HG03520 (cell line): ENCODE measurements around the gene ZGLP1.

Experiments used
- ATAC-seq: cut with Tn5 transposase; IDR thresholded peaks from one replicate; pipeline ENCODE4 v1.9.1; 2021; ENCODE audit warnings: mild to moderate bottlenecking, moderate library complexity; ENCODE audit not compliant: unreplicated experiment

Gene ZGLP1

GRCh38 chr19:10328558-10329429, 19.2 kb upstream of the ZGLP1 start:
- ATAC-seq = no peak

- no peak for ATAC-seq
Measured at GRCh38 chr19:10327793-10328192, 18.2 kb upstream of the ZGLP1 start.

DNA sequence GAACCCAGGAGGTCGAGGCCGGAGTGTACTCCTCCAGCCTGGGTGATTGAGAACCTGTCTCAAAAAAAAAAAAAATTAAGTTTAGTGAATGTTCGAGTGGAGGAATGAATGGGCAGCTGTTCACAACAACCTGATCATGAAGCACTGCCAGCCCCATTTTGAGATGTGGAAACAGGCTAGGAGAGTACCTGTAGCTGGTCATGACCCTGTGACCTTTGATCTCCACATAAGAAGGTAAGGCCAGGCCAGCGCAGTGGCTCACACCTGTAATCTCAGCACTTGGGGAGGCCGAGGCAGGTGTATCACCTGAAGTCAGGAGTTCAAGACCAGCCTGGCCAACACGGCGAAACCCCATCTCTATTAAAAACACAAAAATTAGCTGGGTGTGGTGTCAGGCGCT, 16.1 kb upstream of the ZGLP1 start:
- ATAC-seq = no peak

DNA sequence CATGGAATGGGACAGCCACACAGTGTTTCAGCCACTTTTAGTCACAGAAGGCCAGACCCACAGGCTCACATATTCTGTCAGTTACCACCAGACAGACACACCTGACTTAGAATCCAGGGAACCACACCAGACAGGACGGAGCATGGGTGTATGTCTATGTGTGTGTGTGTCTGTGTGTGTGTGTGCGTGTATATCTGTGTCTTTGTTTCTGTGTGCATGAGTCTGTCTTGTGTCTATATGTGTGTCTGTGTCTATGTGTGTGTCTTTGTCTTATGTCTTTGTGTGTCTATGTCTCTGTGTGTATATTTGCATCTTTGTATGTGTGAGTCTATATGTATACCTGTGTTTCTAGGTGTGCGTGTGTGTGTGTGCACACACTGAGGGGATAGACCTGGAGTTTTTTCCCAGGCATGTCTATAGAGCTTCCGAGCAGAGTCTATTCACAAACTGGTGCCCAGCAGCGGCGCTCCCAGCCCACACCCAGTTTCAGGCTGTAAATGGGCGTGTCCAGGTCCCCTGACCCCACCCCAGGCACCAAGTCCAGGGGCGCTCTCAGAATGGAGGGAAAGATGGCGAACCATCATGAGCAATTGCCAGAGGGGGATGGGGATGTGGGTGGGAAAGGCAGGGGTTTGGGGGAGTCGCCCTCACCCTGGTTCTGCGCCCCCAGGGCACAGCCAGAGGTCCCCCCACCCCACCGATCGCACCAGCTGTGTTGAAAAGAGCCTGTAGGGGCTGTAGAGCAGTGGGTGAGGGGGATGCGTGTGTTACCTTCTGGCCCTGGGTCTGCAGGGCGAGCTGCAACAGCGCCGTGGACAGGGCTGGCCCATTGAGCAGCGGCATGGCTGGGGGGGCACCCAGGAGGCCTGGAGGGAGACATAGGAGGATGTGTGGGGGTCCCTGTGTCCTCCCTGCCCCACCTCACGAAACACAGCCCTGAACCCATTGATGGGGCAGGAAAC, 12.5 kb upstream of the ZGLP1 start:
- ATAC-seq = no peak

GRCh38 chr19:10321417-10321797, 11.8 kb upstream of the ZGLP1 start:
- no peak for ATAC-seq

DNA sequence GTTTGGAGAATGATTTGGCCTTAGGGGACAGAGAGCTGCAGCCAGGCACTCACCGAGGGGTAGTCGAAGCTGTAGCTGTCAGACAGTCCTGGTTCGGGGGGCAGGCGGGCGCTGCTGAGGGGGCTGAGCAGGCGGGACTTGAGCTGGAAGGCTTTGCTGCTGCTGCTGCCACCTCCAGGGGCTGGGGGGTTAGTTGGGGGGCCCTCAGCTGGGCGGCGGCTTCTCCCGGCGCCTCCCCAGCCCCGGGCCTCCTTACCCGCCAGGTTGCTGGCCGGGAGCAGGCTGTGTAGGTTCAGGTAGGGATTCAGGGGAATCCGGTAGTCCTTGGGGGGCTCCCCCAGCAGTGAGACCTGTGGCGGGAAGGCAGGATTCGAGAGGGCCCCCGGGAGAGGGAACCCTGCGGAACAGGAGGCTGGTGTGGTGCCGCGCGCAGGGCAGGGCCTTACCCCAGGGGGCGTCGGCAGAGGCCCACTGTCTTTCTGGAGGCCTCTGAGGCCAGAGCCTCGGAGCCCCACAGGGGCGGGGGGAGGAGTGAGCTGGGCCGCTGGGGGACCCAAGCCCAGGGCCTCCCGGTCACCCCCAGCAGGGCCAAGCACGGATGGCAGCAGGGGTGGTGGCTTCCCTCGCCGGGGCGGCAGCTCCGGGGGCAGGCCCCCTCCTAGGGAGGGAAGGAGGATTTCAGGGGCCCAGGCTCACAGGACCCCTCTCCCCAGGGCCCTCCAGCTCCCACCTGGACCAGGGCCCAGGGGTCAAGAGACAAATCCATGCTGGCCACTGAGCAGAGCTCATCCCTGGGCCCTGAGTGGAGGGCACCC, 11.2 kb upstream of the ZGLP1 start:
- ATAC-seq = no peak

DNA sequence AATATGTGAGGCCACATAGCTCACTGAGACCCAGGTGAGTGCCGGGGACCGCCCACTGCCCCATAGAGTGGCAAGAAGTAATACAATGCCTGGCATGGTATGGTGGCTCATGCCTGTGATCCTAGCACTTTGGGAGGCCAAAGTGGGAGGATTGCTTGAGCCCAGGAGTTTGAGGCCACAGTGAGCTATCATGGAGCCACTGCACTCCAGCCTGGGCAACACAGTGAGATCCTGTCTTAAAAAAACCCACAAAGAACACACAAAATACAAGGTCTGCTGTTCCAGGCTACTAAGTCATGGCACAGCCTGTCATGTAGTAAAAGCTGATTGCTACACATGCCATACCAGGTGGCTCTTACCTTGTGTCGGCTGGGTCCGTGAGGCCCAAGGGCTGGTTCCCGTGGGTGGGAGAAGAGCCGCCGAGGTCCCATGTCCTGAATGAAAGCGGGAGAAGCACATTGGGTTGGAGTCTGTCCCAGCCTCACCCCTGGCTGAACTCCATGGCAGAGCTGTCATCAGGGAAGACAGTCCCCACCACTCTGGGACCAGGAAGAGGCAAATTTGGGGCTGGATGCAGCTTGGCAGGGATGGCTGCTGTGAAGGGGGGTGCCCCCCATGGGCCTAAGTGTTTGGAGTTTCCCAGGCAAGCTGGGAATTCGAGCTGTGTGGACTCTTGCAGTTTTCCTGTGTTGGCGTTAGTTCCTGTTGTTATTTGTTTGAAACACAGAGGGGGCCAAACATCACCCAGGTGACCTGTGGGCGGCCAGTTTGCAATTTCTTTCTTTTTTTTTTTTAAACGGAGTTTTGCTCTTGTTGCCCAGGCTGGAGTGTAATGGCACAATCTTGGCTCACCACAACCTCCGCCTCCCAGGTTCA, 9.4 kb upstream of the ZGLP1 start:
- ATAC-seq = no peak

DNA sequence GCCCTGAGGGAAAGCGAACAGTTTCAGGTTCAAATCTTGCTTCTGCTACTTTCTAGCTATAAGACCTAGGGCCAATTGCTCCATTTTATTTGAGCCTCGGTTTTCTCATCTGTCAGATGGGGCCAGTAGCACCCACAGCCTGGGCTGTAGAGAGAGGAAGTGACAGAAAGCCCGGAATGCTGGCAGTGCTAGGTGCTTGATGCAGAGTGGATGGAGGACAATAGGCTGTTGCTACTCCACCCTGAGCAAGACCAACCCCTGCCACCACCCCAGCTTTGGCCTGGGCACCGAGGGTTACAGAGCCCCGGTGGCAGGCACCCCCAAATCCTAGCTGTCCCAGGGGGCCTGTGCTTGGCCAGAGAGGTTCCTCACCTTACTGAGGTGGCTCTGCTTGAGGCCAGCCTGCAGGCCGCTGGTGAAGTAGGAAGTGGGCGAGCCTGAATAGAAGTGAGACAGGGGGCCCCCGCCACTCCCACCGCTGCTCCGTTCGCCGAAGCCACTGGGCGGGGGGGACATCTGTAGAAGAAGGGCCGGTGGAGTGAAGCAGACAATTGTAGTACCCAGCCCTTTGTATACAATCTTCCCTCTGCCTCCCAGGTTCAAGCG, 8.3 kb upstream of the ZGLP1 start:
- no peak for ATAC-seq

GRCh38 chr19:10317045-10317856, 7.6 kb upstream of the ZGLP1 start:
- ATAC-seq = no peak

DNA sequence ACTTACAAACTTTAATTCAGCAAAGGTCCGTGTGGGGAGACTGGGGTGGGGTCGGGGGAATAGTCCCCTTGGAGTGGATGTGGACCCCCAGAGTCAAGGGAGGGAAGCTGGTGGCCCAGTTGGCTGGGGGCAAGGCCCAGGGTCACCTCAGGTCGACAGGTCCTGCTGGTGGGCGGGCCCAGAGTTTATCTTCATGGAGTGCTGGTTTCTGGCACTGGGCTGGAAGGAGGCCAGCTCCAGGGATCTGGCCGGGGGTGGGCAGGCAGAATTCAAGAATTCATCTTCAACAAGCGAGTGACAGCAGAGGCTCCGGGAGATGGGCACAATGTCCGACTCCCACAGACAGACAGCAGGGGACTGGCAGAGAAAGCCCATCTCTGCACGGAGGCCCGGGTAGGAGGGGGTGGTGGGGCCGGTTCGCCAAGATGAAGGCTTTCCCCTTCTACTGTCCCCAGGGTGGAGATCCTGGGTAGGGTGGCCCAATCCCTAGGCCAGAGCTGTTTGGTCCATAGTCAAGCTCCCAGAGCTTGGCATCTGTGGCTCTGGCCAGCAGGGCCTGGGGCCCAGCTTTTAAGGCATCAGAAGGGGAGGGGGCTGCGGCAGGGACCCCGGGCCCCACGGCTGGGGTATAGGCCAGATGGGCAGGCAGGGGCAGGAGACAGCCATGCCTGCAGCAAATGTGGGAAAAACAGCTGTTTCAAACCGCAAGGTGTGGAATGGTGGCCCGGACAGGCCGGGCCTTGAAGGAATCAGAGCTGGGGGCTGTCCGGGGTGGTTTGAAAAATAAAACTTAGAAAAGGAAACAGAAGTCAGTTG, 6.8 kb upstream of the ZGLP1 start:
- ATAC-seq = no peak

GRCh38 chr19:10315335-10316214, 6.0 kb upstream of the ZGLP1 start, which contains the start of gene FDX2:
Gene FDX2 (minus strand): TSS chr19:10316015. CDS start chr19:10315996, 19 bp downstream.
- ATAC-seq = no peak

DNA sequence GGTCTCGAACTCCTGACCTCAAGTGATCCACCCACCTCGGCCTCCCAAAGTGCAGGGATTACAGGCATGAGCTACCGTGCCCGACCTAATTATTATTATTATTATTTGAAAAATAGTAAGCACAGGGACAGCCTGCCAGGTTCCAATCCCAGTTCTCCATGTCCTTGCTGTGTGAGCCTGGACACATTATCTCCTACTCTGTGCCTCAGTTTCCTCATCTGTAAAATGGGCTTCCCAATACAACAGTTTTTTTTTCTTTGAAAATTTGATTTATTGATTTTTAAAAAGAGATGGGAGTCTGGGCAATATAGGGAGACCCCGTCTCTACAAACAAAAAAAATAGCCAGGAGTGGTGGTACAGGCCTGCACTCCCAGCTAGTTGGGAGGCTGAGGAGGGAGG, 3.3 kb downstream of the ZGLP1 start:
- no peak for ATAC-seq

GRCh38 chr19:10305139-10305806, 4.3 kb downstream of the ZGLP1 start:
- no peak for ATAC-seq

- no peak for ATAC-seq
Measured at GRCh38 chr19:10299545-10300458, 9.8 kb downstream of the ZGLP1 start.
